Activated T-helper 1 cell treated with Interleukin-2 at 50 U/mL for 16 hours (primary cell): Measurements from ENCODE around the gene RGL1.
A peak's percentile ranks its signal among the peaks of the same experiment; 100 is the strongest.

Experiments
- DNase-seq: peaks from one replicate; pipeline ENCODE4 v3.0.0-alpha.2; 2020; ENCODE audit warnings: low read depth

RGL1 gene

DNA sequence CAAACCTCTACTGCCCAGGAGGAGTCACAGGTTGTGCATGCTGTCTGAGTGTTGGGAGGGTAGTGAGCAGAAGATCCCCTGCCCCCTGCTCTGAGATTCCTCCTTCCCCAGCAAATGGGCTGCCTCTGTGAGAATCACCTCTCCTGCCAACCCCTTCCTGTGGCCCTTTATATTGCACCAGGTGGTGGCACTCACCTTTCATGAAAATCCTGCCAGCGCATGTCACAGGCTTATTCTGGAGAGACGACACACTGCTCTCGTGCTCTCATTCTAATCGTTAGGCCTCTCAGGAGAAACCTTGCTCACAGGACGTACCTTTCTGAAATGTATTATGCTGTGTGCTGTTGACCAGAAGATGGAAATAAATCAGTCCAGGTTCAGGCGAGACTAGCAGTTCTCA lies 113.7 kb downstream of the RGL1 start:
- no peak for DNase-seq

DNA sequence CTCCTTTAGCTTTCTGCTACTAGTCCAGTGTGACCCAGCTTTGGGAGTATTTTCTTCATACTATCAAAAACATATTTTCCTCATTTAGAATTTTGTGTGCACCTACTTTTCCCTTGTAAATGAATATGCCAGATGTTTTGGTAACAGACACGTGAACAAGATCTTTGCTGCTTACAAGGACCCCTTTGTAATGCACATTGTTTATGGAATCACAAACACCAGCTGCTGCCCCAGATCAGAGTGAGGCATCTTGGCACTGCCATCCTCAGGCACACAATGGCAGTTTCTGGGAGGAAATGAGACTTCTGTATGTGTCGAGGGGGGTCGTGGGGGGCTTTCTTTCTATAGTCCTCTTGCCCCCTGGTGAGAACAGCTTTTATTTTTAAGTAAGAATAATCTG lies 115.7 kb downstream of the RGL1 start:
- no peak for DNase-seq

DNA sequence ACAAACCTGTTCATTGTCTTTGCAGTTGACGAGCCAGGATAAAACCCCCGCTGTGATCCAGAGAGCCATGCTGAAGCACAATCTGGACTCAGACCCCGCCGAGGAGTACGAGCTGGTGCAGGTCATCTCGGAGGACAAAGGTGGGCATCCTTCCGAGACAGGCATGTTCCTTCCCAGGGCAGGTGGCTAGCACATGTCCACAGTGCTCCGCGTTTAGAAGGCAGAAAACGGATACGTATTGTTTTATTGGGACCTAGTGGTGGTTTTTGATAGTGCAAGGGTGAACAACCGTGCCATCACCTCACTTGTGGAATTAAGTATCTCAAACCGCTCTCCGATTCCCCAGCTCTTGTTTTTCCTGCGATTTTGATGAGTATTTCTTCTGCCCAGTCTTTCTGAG lies 117.3 kb downstream of the RGL1 start:
- no peak for DNase-seq

DNA sequence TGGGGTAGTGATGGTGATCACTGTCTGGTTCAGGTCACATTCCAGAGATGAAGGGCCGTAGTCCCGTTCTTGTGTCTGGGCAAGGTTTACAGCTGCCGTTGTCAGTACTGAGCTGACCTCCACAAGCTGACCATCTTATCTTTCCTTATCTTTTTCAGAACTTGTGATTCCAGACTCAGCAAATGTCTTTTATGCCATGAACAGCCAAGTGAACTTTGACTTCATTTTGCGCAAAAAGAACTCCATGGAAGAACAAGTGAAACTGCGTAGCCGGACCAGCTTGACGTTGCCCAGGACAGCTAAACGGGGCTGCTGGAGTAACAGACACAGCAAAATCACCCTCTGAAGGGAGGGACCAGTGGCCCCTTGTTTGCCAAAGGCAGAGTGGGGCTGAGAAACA lies 121.0 kb downstream of the RGL1 start:
- no peak for DNase-seq

DNA sequence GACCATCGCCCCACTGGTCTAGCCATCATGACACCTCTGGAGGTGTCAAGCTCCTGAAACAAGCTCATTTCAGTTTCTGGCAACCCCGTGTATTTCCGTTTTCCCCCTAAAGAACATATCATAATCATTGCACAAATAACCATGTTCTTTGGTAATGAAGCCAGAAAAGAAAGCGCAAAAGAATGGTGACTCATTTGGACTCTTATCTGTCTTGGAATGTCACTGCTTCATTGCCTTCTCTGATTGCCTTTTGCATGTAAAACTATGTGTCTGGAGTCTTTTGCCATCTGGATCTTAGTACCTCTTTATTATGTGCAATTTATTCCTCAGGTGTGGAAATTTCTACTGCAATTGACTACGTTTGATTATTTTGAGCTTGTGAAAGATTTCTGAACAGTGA lies 122.1 kb downstream of the RGL1 start:
- DNase-seq, result no peak

DNA sequence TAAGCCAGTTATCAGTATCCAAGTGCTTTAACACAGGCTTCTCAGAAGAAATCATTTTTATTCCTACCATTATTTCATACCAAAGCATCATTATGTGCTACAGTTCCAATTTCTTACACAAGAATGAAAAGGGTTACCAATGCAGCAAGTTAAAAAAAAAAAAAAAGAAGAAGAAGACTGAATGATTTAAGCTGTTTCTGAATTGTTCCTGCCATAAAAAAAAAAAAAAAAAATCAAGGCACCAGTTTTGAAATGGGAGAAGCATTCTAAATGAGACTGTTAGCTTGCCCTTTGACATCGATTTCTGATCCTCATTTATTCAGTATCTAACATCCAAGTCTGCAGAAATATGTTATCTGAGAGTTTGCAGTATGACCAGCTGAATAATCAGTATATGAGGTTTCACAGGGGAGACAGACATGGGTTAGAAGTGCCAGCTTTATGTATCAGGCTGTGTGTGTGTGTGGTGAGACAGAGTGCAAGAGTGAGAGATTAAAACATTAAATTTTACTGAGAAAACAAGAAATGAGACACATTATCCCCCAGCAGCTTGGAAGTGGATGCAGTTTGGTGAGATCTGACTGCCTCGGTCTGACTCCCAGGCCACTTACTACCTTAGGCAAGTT lies 126.8 kb downstream of the RGL1 start:
- no peak for DNase-seq

DNA sequence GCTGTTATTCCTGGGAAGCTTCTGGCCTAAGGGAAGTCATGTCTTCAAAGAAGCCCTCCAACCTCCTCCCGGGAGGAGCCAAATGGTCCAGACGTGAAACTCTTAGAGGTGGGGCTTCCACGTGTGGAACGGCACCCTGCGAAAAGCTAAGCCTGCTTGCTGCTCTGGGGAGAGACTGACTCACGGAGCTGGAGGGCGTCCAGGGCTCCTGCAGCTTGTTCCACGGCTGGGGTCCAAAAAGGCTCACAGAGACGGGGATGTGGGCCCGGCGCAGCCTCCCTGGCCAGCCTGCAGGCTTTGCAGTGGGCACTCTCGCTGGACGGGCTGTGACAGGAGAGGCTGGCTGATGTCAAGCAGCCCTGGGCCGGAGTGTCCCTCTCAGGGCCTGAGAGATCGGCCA lies 127.5 kb downstream of the RGL1 start:
- DNase-seq, result no peak

DNA sequence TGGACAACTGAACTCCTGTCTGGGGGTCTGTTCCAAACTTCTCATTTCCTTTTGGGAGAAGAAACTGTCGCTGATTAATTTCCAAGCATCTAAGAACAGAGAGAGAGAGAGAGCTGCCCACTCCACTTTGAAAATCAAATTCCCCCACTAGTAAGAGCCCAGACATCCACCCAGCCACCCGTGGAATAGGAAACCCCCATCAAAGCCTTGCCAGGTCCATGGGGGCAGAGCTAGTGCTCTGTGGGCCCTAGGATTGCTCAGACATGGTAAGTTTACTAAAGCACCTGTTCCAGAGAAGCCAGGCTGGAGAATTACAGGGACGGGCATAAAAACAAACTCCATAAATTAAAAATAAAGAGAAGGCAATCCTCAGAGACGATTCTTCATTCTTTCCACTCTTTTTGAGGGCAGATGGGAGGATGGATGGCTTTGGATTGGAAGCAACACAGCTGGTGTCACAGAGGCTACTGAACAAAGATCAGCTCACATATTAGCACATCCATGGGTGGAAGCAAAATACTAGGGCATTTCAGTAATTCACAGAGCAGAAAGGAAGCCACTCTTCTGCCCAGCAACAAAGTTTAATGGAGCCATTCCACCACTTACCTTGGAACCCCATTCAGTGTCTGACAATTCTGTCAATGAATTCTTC lies 128.7 kb downstream of the RGL1 start:
- no peak for DNase-seq

DNA sequence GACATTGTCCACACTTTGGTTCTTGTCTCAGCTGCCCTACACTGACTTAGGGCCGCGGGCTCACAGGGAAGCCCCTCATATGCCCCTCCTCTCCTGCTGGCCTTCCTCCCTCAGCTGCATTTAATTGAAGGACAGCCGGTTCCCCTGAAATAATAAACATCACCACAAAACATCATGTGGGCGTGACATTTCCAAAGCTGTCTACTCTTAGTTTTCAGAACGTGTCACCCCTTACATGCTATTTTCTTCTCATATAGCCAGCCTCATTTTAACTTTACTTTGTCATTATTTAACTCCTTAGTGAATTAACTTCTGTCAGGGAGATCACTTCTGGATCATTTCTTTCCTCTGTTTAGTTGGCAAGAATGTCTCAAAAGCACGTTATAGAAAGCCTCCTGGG lies 129.4 kb downstream of the RGL1 start:
- DNase-seq, result no peak

DNA sequence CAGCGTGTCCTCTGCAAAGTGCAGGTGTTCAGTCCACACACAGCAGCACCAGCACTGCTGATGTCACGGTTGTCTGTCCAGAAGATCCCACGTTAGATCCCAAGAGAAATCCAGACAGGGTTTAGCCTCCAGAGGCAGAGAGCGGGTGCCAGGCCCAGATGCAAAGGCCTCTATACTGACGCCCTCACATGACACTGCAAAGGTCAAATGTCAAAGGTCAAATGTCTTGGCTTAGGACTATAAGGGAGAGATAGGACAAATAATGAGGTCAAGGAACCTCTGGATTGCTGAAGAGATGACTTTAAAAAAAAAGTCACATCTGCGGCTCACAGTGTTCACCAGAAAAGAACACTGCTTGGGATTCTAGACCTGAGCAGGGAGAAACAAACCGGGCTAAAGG lies 131.1 kb downstream of the RGL1 start:
- no peak for DNase-seq

DNA sequence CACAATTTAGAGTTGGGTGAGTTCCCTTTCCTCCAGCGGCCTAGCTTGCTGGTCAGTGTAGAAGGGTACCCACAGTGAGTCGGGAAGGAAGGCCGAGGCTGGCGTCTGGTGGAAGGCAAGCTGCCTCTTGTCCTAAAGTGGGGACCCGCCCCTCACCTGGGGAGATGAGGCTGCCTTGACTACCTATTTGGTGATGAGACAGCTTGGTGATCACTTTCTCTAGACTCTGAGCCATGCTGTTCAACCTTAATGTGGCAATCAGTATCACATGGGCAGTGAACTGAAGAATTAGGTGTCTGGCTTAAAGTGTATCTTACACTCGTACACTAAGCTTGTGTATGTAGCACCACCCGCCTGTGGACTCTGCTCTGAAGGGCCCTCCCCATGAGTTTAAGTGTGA lies 131.9 kb downstream of the RGL1 start:
- no peak for DNase-seq

DNA sequence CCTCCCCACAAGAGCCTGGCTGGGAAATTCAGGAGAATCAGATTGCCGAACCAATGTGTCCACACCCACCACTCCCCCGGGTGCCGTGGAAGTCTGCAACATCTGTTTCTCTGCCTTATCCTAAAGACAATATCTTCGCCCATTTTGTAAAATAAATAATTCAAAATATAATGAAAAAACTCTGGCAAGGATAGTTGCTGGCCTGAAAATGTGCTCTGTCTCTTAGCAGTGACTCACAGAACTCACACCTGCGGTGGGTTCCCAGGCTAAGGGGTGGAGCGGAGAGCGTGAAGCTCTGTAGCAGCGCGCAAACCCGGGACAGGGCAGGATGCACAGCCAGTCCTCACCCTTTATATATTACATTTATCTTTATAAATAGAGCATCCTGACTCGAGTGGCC lies 132.7 kb downstream of the RGL1 start:
- no peak for DNase-seq

DNA sequence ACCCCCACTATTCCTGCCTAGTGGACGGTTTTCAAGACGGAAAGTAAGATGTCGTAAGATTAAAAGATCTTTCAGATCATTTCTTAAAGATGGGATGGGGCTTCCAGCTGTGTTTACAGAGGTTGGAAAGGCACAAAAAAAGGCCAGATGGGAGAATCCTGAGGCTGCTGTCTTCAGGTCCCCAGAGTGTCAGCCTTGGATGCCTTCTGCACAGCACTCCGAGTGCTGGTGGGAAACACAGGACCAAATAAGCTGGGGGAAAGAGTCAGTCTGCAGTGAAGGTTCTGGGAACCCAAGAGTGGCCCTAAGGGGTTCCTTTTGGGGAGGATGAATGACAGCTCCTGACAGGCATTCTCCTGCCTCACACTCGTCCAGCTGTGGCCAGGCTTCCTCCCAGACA lies 136.1 kb downstream of the RGL1 start:
- DNase-seq, result no peak

DNA sequence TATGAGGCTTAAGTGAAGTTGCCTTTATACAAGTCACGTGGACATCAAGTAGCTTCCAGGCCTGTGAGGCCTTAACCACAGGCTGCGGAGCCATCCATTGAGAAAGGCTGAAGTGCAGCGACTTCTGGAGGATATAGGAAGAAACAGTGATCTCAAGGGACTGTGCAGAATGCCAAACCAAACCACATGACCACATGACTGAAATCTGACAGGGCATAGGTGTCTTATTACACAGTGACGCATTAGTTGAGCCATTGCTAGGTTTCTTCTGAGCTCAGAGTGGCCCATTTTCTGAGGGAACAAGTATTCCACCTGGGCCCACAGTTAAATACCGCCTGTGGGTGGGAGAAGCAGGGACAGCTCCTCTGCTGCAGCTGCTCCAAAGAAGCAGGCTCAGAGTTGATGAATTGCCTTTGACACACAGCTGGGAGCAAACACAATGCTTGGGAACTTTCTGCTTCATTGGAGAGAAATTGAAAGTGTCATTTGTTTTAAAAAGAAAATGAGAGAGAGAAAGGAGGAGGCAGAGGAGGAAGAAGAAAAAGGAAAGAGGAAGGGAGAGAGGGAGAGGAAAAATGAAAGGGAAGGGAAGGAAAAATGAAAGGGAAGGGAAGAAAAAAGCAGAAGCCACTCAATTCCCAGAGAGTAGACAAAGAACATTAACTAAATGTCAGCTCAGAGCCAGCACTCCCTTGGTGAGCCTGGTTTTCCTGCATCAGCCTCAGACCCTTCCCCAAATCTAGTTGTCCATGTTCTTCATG lies 138.2 kb downstream of the RGL1 start:
- DNase-seq, result no peak

DNA sequence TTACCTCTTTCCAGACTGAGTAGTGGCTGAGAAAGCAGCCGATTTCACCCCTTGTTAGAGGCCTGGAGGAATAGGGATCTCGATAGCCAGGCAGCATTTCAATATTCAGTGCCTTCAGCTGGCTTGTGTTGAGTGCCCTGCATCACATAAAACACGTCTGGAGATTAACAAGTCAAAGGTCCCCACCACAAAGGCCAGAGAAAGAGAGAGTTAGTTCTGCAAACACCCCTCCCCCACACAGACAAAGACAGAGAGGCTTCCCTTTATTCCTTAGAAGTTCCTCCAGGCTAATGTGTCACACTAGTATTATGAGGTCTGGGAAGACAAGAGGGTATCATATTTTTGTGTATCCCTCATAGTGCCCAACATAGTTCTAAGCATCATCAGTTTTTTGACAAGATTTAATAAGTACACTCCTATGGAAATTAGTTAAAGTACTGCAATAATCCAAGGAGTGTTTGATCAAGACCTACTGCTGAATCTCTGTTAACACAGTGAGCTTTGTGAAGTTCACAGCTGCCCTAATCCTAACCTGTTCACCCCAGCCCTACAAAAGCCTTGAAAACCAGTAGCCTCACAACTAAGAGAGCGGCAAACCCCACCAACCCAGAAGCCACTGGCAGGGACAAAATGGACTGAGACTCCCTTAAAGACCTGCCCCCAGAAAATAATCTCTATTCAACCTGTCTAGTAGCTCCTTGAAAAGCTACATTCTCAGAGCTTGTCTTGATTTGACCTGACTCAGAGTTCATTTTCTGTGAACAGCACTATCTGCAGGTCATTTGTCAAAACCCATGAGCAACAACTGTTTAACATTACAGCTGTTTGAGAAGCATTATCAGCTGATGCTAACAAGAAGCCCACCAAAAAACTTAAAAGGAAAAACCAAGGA lies 140.8 kb downstream of the RGL1 start:
- no peak for DNase-seq

DNA sequence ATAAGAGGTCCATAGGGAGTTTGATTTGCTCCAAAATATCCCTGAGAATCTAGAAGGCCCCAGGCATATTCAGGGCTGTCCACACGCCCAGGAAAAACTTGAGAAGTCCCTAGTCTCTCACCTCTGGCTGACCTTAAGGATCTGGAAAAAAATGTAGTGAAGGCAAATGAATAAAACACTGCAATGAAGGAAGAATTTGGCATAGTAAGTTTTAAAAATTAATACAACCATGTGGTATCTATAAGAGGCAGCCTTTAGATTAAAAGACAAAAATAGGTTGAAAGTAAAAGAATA lies 141.3 kb downstream of the RGL1 start:
- DNase-seq, result no peak

DNA sequence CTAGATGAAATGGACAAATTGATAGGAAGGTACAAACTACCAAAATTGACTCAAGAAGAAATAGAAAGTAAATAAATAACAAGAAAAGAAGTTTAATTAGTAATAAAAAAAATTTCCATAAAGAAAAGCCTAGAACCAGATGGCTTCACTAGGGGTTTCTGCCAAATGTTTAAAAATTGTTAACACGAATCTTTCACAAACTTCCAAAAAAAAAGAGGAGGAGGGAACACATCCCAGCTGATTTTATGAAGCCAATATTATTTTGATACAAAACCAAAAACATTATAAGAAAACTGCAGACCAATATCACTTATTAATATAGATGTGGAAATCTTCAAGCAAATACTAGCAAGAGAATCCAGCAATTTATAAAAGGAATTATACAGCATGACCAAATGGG lies 143.1 kb downstream of the RGL1 start:
- no peak for DNase-seq

DNA sequence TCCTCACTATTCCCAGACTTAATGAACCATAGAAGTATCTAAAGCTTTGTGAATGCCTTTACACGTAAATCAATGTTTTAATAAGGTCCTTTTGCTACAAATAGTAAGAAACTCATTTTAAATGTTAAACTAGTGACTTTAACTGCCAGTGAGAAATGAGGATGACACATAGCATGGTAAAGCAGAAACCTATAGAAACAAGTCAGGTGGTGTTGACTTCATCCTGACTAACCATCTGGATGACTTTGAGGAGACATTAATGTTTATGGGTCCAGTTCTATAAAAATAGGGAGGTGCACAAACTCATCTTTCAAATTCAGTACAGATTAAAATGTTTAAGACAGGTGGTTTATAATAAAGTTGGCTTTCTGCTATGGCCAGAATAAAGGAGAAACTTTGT lies 147.2 kb downstream of the RGL1 start:
- DNase-seq, result no peak

DNA sequence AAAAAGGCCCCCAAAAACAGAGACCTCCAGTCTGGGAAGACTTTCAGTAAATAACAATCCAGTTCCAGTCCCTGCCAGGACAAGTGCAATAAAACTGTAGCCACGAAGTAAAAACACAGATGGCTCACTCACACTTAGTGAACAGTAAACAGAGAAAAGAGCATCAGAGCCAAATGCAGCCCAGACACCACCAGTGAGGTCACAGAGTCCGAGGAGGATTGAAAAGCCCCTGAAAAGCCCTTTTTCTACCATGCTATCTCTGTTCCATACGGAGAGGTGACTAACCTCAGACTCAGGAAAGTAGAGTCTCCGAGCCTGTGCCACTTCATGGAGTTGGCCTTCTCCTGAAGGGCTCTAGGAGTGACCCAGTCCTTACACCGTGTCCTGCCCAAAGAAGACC lies 148.1 kb downstream of the RGL1 start:
- DNase-seq, result no peak

DNA sequence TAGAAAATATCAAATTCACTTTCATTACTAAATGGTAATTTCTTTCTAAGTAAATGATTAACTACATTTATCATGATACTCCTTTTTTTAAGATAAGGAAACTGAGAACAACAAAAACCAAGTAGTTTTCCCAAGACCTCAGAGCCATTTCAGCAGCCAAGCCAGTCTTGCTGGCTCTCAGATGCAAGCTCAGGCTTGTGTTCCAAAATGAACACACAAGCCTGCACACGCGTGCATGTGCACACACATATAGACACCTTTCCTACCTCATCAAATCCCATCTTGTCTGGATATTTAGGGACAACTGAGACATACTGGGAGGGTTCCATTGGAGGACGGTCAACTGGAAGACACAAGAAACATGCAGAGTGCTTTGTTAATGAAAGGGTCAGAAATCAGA lies 149.6 kb downstream of the RGL1 start:
- no peak for DNase-seq

DNA sequence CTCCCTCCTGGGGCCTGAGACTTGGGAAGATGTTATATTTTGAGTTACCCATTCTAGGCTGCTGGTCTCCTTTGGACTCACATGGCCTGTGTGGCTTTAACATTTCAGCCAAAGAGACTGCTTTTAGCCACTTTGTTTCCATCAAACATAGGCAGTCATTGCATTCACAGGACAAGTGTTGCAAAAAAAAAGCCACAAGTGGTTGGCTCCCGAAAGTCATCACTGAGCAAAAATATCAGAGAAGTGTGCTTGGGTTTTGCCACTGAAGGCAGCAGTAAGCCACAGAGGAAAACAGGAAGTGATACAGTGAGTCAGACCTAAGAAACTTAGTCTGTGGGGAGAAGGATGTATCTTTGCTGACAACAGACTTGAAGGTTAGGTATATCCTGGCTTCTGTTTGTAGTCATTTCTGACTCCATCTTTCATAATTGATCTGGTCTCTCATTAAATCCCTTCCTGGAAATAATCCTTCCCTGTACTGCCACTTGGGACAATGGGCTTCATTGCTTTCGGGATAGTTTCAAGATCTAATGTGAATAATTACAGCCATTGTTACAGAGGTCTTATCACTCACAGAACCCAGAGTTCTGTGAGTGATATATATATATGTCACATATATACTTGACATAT lies 151.8 kb downstream of the RGL1 start:
- DNase-seq, result peak; percentile 30

DNA sequence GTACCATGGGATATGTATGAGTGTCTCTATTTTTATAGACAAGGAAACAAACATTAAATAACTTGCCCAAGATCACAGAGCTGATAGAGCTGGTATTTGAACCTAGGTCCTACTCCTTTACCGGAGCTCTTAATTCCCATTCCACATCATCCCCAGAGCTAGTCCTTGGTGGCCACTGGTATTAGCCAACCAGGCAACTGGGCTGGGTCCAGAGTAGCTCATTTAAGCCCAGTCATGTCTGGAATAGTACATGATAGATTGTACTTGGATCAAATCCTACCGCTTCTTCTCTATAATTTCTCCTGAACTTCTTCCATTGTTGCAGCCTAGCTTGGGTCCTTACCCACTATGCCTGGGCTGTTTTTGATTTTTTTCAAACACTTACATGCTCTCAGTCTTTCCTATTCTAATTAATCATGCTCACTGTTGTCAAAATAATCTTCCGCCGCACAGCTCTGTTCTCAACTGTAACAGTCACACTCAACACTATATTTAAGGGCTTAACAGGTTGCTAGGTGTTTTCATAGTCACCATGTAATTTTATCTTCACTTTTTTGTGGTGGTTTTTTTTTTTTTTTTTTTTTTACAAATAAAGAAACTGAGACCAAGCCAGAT lies 152.4 kb downstream of the RGL1 start:
- no peak for DNase-seq
